Mesendoderm (in vitro differentiated cells): ENCODE data around the gene PHF2.

Source experiments
- DNase-seq: peaks from one replicate; pipeline ENCODE4 v3.0.0; 2013
- H2AK5ac ChIP-seq: 2 replicates; pipeline ENCODE4 v1.6.1; 2013; ENCODE audit warnings: low read length, inconsistent platforms
- H2BK120ac ChIP-seq: 2 replicates; pipeline ENCODE4 v1.6.1; 2013; ENCODE audit warnings: low read depth, mild to moderate bottlenecking, low read length, moderate library complexity, mixed read lengths
- H2BK15ac ChIP-seq: replicated peaks from 2 replicates; pipeline ENCODE4 v1.6.1; 2013; ENCODE audit warnings: low read depth, mild to moderate bottlenecking, moderate library complexity
- H2BK5ac ChIP-seq: 2 replicates; pipeline ENCODE4 v1.6.1; 2013; ENCODE audit warnings: low read length, inconsistent platforms
- H3K18ac ChIP-seq: 2 replicates; pipeline ENCODE4 v1.6.1; 2013; ENCODE audit warnings: mild to moderate bottlenecking, low read length, mixed read lengths
- H3K23ac ChIP-seq: one replicate; pipeline ENCODE4 v1.6.1; 2013; ENCODE audit warnings: low read length
- H3K27ac ChIP-seq: 2 replicates; pipeline ENCODE4 v1.5.1; 2013; ENCODE audit warnings: low read depth, mild to moderate bottlenecking, inconsistent platforms, low read length, moderate library complexity
- H3K27me3 ChIP-seq: 2 replicates; pipeline ENCODE4 v1.6.1; 2013; ENCODE audit warnings: low read length, control low read depth, mild to moderate bottlenecking, inconsistent platforms; ENCODE audit not compliant: insufficient read depth, poor library complexity
- H3K36me3 ChIP-seq: 2 replicates; pipeline ENCODE4 v1.6.1; 2013; ENCODE audit warnings: low read length, inconsistent platforms; ENCODE audit not compliant: control insufficient read depth, insufficient read depth
- H3K4ac ChIP-seq: one replicate; pipeline ENCODE4 v1.6.1; 2013; ENCODE audit warnings: low read depth, mild to moderate bottlenecking, low read length, moderate library complexity
- H3K4me1 ChIP-seq: 2 replicates; pipeline ENCODE4 v1.6.1; 2013; ENCODE audit warnings: low read depth, low read length, inconsistent platforms; ENCODE audit not compliant: control insufficient read depth
- H3K4me2 ChIP-seq: 2 replicates; pipeline ENCODE4 v1.6.1; 2013; ENCODE audit warnings: low read length
- H3K4me3 ChIP-seq: 2 replicates; pipeline ENCODE4 v1.5.1; 2013; ENCODE audit warnings: mild to moderate bottlenecking, low read length
- H3K56ac ChIP-seq: one replicate; pipeline ENCODE4 v1.6.1; 2013; ENCODE audit warnings: low read length
- H3K79me1 ChIP-seq: 2 replicates; pipeline ENCODE4 v1.6.1; 2013; ENCODE audit warnings: low read length, inconsistent platforms
- H3K79me2 ChIP-seq: 2 replicates; pipeline ENCODE4 v1.6.1; 2013; ENCODE audit warnings: mild to moderate bottlenecking, low read length; ENCODE audit not compliant: control insufficient read depth, insufficient read depth
- H3K9ac ChIP-seq: 2 replicates; pipeline ENCODE4 v1.6.1; 2013; ENCODE audit warnings: low read length, inconsistent platforms
- H4K5ac ChIP-seq: one replicate; pipeline ENCODE4 v1.6.1; 2013; ENCODE audit warnings: low read length
- H4K8ac ChIP-seq: one replicate; pipeline ENCODE4 v1.6.1; 2013; ENCODE audit warnings: low read depth, mild to moderate bottlenecking, control low read depth, low read length, moderate library complexity
- WGBS: extraction: QIAGEN DNeasy Blood & Tissue Kit; methylation state at CpG from one replicate; pipeline ENCODE4 v1.1.7; 2013; ENCODE audit warnings: low lambda C conversion rate, missing lambda C conversion rate; ENCODE audit not compliant: insufficient coverage; ENCODE audit errors: extremely low coverage; 5-methylcytosine and 5-hydroxymethylcytosine counted together

PHF2 gene

DNA sequence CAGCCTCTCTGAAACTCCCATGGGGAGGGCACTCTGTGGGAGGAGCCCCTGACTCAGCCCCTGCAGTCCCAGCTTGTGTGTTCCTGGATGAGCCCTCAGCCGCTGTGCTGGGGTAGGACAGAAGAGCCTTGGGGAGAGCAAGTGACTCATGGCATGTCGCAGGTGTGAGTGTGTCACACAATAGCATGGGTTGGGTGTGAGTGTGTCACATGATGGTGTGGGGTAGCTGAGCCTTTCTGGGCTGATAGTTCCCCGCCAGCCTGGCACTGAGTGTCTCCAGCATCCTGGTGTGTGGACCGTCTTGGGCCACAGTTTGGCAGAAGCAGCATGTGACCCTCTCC is 83.4 kb downstream of the PHF2 start:
- no peak overlapping the region for H4K5ac ChIP-seq
- peaks cover 3% of the 10 kb centered on the region for H3K36me3 ChIP-seq
- no peak overlapping the region for H2BK15ac ChIP-seq
- H2AK5ac ChIP-seq = no peak overlapping the region
- no peak overlapping the region for H4K8ac ChIP-seq
- no peaks in the 10 kb centered on the region for H3K4me1 ChIP-seq
- no CpG with 5 or more reads among the region's 4 CpGs for WGBS
- H3K18ac ChIP-seq = no peak overlapping the region
- no peak overlapping the region for H3K56ac ChIP-seq
- H3K4me2 ChIP-seq = no peak overlapping the region
- no peaks in the 10 kb centered on the region for H3K79me2 ChIP-seq
- H3K23ac ChIP-seq = no peak overlapping the region
- H3K27ac ChIP-seq = no peak overlapping the region
- no peaks in the 10 kb centered on the region for H3K27me3 ChIP-seq
- H3K4me3 ChIP-seq = no peak overlapping the region
- no peak for DNase-seq
- no peak overlapping the region for H3K4ac ChIP-seq
- H2BK120ac ChIP-seq = no peak overlapping the region
- no peak overlapping the region for H2BK5ac ChIP-seq
- H3K79me1 ChIP-seq = no peaks in the 10 kb centered on the region
- no peak overlapping the region for H3K9ac ChIP-seq

DNA sequence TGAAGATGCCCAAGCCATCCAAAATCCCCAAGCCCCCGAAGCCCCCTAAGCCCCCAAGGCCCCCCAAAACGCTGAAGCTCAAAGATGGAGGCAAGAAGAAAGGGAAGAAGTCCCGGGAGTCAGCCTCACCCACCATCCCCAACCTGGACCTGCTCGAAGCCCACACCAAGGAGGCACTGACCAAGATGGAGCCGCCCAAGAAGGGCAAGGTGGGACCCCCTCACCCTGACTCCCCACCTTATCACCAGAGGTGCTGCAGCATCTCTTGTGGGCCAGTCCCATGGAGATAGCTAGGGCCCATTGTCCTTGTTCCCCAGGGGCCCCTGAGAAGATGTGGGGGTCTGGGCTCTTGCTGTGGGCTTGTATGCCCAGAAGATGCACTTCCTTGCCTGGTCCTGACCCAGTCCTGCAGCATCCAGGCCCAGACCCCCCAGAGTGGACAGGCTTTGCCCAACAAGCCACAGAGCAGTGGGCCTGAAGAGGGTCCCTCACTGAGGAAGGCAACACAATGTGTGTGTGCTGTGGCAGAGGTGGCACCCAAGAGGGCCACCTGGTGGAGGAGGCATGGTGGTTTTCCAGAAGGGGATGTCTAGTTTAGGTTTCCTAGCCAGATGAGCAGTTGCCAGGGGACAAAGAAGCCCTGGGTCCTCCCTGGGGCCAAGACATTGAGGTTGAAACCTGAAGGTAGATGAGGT is 84.1 kb downstream of the PHF2 start:
- Histone ChIP-seq H4K5ac (no peak overlapping the region), H3K27me3 (no peaks in the 10 kb centered on the region), H2AK5ac (no peak overlapping the region), H4K8ac (no peak overlapping the region), H3K79me2 (no peaks in the 10 kb centered on the region), H3K27ac (no peak overlapping the region), H3K79me1 (no peaks in the 10 kb centered on the region), H3K4me1 (no peaks in the 10 kb centered on the region), H3K36me3 (peaks cover 3% of the 10 kb centered on the region), H2BK5ac (no peak overlapping the region), H3K56ac (no peak overlapping the region), H3K4me3 (no peak overlapping the region), H3K9ac (no peak overlapping the region), H3K4me2 (no peak overlapping the region), H2BK120ac (no peak overlapping the region), H3K18ac (no peak overlapping the region), H3K23ac (no peak overlapping the region), H3K4ac (no peak overlapping the region), H2BK15ac (no peak overlapping the region)
- DNase-seq = no peak
- WGBS = no CpG with 5 or more reads among the region's 5 CpGs

DNA sequence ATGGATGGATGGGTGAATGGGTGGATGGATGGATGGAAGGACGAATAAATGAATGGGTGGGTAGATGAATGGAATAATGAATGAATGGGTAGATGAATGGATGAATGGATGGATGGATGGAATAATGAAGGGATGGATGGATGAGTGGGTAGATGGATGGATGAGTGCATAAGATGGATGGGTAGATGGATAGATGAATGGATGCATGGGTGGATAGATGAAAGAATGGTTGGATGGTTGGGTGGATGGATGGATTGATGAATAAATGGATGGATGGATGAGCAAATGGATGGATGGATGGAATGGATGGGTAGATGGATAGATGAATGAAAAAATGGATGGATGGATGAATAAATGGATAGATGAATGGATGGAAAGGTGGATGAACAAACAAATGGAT is 85.2 kb downstream of the PHF2 start:
- no peak overlapping the region for H3K56ac ChIP-seq
- no peak overlapping the region for H3K4ac ChIP-seq
- H2BK5ac ChIP-seq = no peak overlapping the region
- no peak overlapping the region for H3K9ac ChIP-seq
- no peaks in the 10 kb centered on the region for H3K4me1 ChIP-seq
- no peak overlapping the region for H3K23ac ChIP-seq
- no peak overlapping the region for H2BK120ac ChIP-seq
- peaks cover 3% of the 10 kb centered on the region for H3K36me3 ChIP-seq
- H4K8ac ChIP-seq = no peak overlapping the region
- no peak overlapping the region for H3K27ac ChIP-seq
- H3K4me2 ChIP-seq = no peak overlapping the region
- no peaks in the 10 kb centered on the region for H3K27me3 ChIP-seq
- H2BK15ac ChIP-seq = no peak overlapping the region
- no peak overlapping the region for H3K4me3 ChIP-seq
- H3K79me1 ChIP-seq = no peaks in the 10 kb centered on the region
- no peak overlapping the region for H4K5ac ChIP-seq
- no peaks in the 10 kb centered on the region for H3K79me2 ChIP-seq
- no peak overlapping the region for H3K18ac ChIP-seq
- DNase-seq = no peak
- 100% methylated on average over 1 of the region's 1 CpG for WGBS
- no peak overlapping the region for H2AK5ac ChIP-seq

DNA sequence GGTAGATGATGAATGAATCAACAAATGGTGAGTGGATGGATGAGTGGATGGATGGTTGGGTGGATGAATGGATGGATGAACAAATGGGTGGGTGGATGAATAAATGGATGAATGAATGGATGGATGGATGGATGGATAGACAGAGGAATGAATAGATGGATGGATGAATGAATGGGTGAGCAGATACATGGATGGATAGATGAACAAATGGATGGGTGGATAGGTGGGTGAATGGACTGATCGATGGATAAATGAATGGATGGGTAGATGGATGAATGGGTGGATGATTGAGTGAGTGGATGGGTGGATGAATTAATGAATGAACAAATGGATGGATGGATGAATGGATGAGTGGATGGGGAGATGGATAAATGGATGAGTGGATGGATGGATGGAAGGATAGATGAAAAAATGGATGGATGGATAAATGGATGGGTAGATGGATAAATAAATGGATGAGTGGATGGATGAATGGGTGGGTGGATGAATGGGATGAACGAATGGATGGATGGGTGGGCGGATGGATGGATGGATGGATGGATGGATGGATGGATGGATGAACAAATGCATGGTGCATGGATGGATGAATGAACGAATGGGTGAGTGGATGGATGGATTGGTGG is 85.7 kb downstream of the PHF2 start:
- Histone ChIP-seq H3K4ac (no peak overlapping the region), H2BK15ac (no peak overlapping the region), H3K79me2 (no peaks in the 10 kb centered on the region), H3K56ac (no peak overlapping the region), H3K4me3 (no peak overlapping the region), H4K8ac (no peak overlapping the region), H3K23ac (no peak overlapping the region), H4K5ac (no peak overlapping the region), H3K79me1 (no peaks in the 10 kb centered on the region), H3K9ac (no peak overlapping the region), H3K4me1 (no peaks in the 10 kb centered on the region), H3K36me3 (peaks cover 3% of the 10 kb centered on the region), H2AK5ac (no peak overlapping the region), H3K4me2 (no peak overlapping the region), H3K18ac (no peak overlapping the region), H3K27me3 (no peaks in the 10 kb centered on the region), H2BK5ac (no peak overlapping the region), H3K27ac (no peak overlapping the region), H2BK120ac (no peak overlapping the region)
- 100% methylated on average over 1 of the region's 4 CpGs for WGBS
- DNase-seq = no peak

DNA sequence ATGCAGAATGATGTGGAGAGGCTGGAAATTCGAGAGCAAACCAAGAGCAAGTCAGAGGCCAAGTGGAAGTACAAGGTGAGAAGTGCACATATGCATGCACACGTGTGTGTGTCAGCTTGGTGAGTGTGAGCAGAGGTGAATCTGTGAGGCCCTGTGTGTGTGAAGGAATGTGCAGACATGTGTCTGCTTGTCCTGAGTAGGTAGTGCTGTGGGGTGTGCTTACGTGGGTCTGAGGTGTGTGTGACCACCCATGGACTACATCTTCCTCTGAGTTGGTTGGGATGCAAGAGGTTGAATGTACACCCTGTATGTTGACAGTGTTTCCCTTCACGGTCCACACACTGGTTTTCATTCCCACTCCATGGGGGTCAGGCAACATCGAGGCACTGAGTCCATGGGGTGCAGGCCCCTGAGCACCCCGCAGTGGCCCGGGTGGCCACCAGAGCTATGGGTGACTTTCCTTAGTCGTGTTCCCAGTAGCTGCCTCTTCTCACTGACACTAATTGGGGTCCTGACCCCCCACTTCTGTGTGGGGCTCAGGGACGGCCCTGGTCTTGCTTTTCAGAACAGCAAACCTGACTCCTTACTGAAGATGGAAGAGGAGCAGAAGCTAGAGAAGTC is 86.7 kb downstream of the PHF2 start:
- Histone ChIP-seq H2AK5ac (no peak overlapping the region), H3K79me2 (no peaks in the 10 kb centered on the region), H2BK15ac (no peak overlapping the region), H3K4me2 (no peak overlapping the region), H2BK120ac (no peak overlapping the region), H3K79me1 (no peaks in the 10 kb centered on the region), H3K27me3 (no peaks in the 10 kb centered on the region), H4K5ac (no peak overlapping the region), H3K36me3 (peaks cover 3% of the 10 kb centered on the region), H3K4me1 (no peaks in the 10 kb centered on the region), H3K56ac (no peak overlapping the region), H3K4ac (no peak overlapping the region), H4K8ac (no peak overlapping the region), H3K4me3 (no peak overlapping the region), H2BK5ac (no peak overlapping the region), H3K18ac (no peak overlapping the region), H3K23ac (no peak overlapping the region), H3K27ac (no peak overlapping the region), H3K9ac (no peak overlapping the region)
- no CpG with 5 or more reads among the region's 9 CpGs for WGBS
- DNase-seq = no peak
